ENCODE data around the gene ANKRD37.
A peak's percentile ranks its signal among the peaks of the same experiment; 100 is the strongest.

ANKRD37 gene

GRCh38 chr4:185382754-185383153 is 13.9 kb upstream of the ANKRD37 start:
- H3K36me3 Mint-ChIP-seq (ENCODE audit: low read depth), result peaks cover 42% of the 10 kb centered on the region
- peaks cover 13% of the 10 kb centered on the region for H3K4me1 Mint-ChIP-seq
- no peak overlapping the region for H3K4me3 Mint-ChIP-seq
- peaks cover 15% of the 10 kb centered on the region for H3K9me3 Mint-ChIP-seq
- H3K27me3 Mint-ChIP-seq (ENCODE audit: low read depth), result peaks cover 5% of the 10 kb centered on the region
- no peak for TF ChIP-seq CTCF (IDR thresholded peaks at IDR 0.05; ENCODE audit: unreplicated experiment in 3 of 3)
- no peak overlapping the region for H3K27ac Mint-ChIP-seq

- Mint-ChIP-seq H3K36me3 (ENCODE audit: low read depth) (peaks cover 36% of the 10 kb centered on the region), H3K4me1 (peaks cover 13% of the 10 kb centered on the region), H3K27me3 (ENCODE audit: low read depth) (peaks cover 5% of the 10 kb centered on the region), H3K4me3 (no peak overlapping the region), H3K9me3 (peaks cover 15% of the 10 kb centered on the region), H3K27ac (no peak overlapping the region)
- TF ChIP-seq CTCF (IDR thresholded peaks at IDR 0.05; ENCODE audit: unreplicated experiment in 3 of 3), result no peak
Measured at GRCh38 chr4:185383451-185383850, 13.2 kb upstream of the ANKRD37 start.

GRCh38 chr4:185384061-185384460 is 12.6 kb upstream of the ANKRD37 start:
- peaks cover 33% of the 10 kb centered on the region for H3K36me3 Mint-ChIP-seq (ENCODE audit: low read depth)
- peaks cover 15% of the 10 kb centered on the region for H3K9me3 Mint-ChIP-seq
- no peak overlapping the region for H3K27ac Mint-ChIP-seq
- no peak overlapping the region for H3K4me3 Mint-ChIP-seq
- H3K4me1 Mint-ChIP-seq, result peaks cover 13% of the 10 kb centered on the region
- no peak for TF ChIP-seq CTCF (IDR thresholded peaks at IDR 0.05; ENCODE audit: unreplicated experiment in 3 of 3)
- peaks cover 5% of the 10 kb centered on the region for H3K27me3 Mint-ChIP-seq (ENCODE audit: low read depth)

GRCh38 chr4:185384930-185385331 is 11.7 kb upstream of the ANKRD37 start:
- H3K27me3 Mint-ChIP-seq (ENCODE audit: low read depth), result peaks cover 5% of the 10 kb centered on the region
- peaks cover 15% of the 10 kb centered on the region for H3K9me3 Mint-ChIP-seq
- peak overlapping the region in 2 of 3 experiments; percentile 16 to 27 for H3K4me3 Mint-ChIP-seq
- H3K27ac Mint-ChIP-seq, result peak overlapping the region in 2 of 3 experiments; percentile 4 to 14
- TF ChIP-seq CTCF (IDR thresholded peaks at IDR 0.05; ENCODE audit: unreplicated experiment in 3 of 3), result no peak
- peaks cover 13% of the 10 kb centered on the region for H3K4me1 Mint-ChIP-seq
- H3K36me3 Mint-ChIP-seq (ENCODE audit: low read depth), result peaks cover 30% of the 10 kb centered on the region

- Mint-ChIP-seq H3K27me3 (ENCODE audit: low read depth) (no peaks in the 10 kb centered on the region), H3K9me3 (peaks cover 4% of the 10 kb centered on the region), H3K4me3 (no peak overlapping the region), H3K4me1 (peaks cover 13% of the 10 kb centered on the region), H3K36me3 (ENCODE audit: low read depth) (peaks cover 16% of the 10 kb centered on the region), H3K27ac (no peak overlapping the region)
- TF ChIP-seq CTCF (IDR thresholded peaks at IDR 0.05; ENCODE audit: unreplicated experiment in 3 of 3), result no peak
Measured at GRCh38 chr4:185387957-185388356, 8.7 kb upstream of the ANKRD37 start.

GRCh38 chr4:185390941-185391340 is 5.7 kb upstream of the ANKRD37 start:
- TF ChIP-seq CTCF (IDR thresholded peaks at IDR 0.05; ENCODE audit: unreplicated experiment in 3 of 3), result no peak
- H3K4me3 Mint-ChIP-seq, result no peak overlapping the region
- H3K27ac Mint-ChIP-seq, result no peak overlapping the region
- H3K9me3 Mint-ChIP-seq, result peaks cover 4% of the 10 kb centered on the region
- peaks cover 8% of the 10 kb centered on the region for H3K36me3 Mint-ChIP-seq (ENCODE audit: low read depth)
- H3K27me3 Mint-ChIP-seq (ENCODE audit: low read depth), result no peaks in the 10 kb centered on the region
- peaks cover 15% of the 10 kb centered on the region for H3K4me1 Mint-ChIP-seq

Measured in nephron (organoid).